HepG2 (cell line): Measurements from ENCODE around the gene HINT1. TPM values are rescaled to one million over a fixed set of nuclear protein-coding genes. Genes with fewer than 3 reads are reported as not detected.

Experiments used
- BCL3 ChIP-seq: sonication (generic); formaldehyde crosslinking; IDR thresholded peaks from 2 replicates; pipeline ENCODE4 v1.5.1; 2020; ENCODE audit warnings: mild to moderate bottlenecking, missing genetic modification reagents, moderate library complexity
- CC2D1A ChIP-seq: sonication (generic); formaldehyde crosslinking; IDR thresholded peaks from 2 replicates; pipeline ENCODE4 v1.8.1; 2023; ENCODE audit warnings: mild to moderate bottlenecking, missing genetic modification reagents
- CHD4 ChIP-seq: fragments of 200-600 bp; sonication (generic); IDR thresholded peaks from 2 replicates; pipeline ENCODE4 v1.7.0; 2017; ENCODE audit warnings: mild to moderate bottlenecking, low read length, borderline replicate concordance
- DPF2 ChIP-seq: sonication (generic); formaldehyde crosslinking; IDR thresholded peaks from 2 replicates; pipeline ENCODE4 v1.4.0; 2020; ENCODE audit warnings: mild to moderate bottlenecking, low read depth, missing genetic modification reagents, borderline replicate concordance
- FOXA1 ChIP-seq, 2 experiments: fragments of 450-650 bp in 1 of 2; sonication (generic) in 1 of 2; formaldehyde crosslinking in 1 of 2; IDR thresholded peaks; 2 replicates each; pipeline versions ENCODE4 v1.4.0 to v1.6.1; 2016 to 2020; ENCODE audit warnings: missing genetic modification reagents in 1 of 2
- KAT7 ChIP-seq: IDR thresholded peaks from 2 replicates; pipeline ENCODE4 v1.6.1; 2018; ENCODE audit warnings: borderline replicate concordance, missing compliant biosample characterization
- KLF15 ChIP-seq: sonication (generic); formaldehyde crosslinking; IDR thresholded peaks from 2 replicates; pipeline ENCODE4 v1.8.1; 2023; ENCODE audit warnings: borderline replicate concordance, mild to moderate bottlenecking, inconsistent platforms, missing genetic modification reagents, mixed read lengths
- NAIF1 ChIP-seq: sonication (generic); formaldehyde crosslinking; IDR thresholded peaks from 2 replicates; pipeline ENCODE4 v1.5.0; 2020; ENCODE audit warnings: mild to moderate bottlenecking, missing genetic modification reagents, borderline replicate concordance
- NFE2L2 ChIP-seq: fragments of 150-350 bp; IDR thresholded peaks from 2 replicates; pipeline ENCODE4 v1.6.1; 2014; ENCODE audit warnings: low read length
- NFIC ChIP-seq: IDR thresholded peaks from 2 replicates; pipeline ENCODE4 v1.6.1; 2012; ENCODE audit warnings: mild to moderate bottlenecking, low read length, inconsistent platforms
- NR1H2 ChIP-seq: sonication (generic); formaldehyde crosslinking; IDR thresholded peaks from 2 replicates; pipeline ENCODE4 v1.8.1; 2022; ENCODE audit warnings: low read depth, missing genetic modification reagents, borderline replicate concordance
- PBX3 ChIP-seq: sonication (generic); formaldehyde crosslinking; IDR thresholded peaks from 2 replicates; pipeline ENCODE4 v1.8.1; 2023; ENCODE audit warnings: missing genetic modification reagents, inconsistent platforms, borderline replicate concordance
- PHB2 ChIP-seq: fragments of 450-650 bp; IDR thresholded peaks from 2 replicates; pipeline ENCODE4 v1.6.1; 2018; ENCODE audit not compliant: partially characterized antibody
- SMYD3 ChIP-seq: sonication (generic); formaldehyde crosslinking; IDR thresholded peaks from 2 replicates; pipeline ENCODE4 v1.8.1; 2023; ENCODE audit warnings: mild to moderate bottlenecking, missing genetic modification reagents
- SP140L ChIP-seq: sonication (generic); formaldehyde crosslinking; IDR thresholded peaks from 2 replicates; pipeline ENCODE4 v1.4.0; 2020; ENCODE audit warnings: missing genetic modification reagents, borderline replicate concordance
- SPEN ChIP-seq: sonication (generic); formaldehyde crosslinking; IDR thresholded peaks from 2 replicates; pipeline ENCODE4 v1.5.1; 2020; ENCODE audit warnings: low read depth, mild to moderate bottlenecking, missing genetic modification reagents
- ZFP36L1 ChIP-seq: sonication (generic); formaldehyde crosslinking; IDR thresholded peaks from 2 replicates; pipeline ENCODE4 v1.8.0; 2022; ENCODE audit warnings: mild to moderate bottlenecking, missing genetic modification reagents, moderate library complexity
- ZMYM2 ChIP-seq: sonication (generic); formaldehyde crosslinking; IDR thresholded peaks from 2 replicates; pipeline ENCODE4 v1.8.0; 2022; ENCODE audit warnings: mild to moderate bottlenecking, missing genetic modification reagents
- ZNF296 ChIP-seq: sonication (generic); formaldehyde crosslinking; conservative IDR thresholded peaks from 2 replicates; pipeline ENCODE4 v1.5.0; 2020; ENCODE audit warnings: mild to moderate bottlenecking, missing genetic modification reagents
- ZNF563 ChIP-seq: sonication (generic); formaldehyde crosslinking; IDR thresholded peaks from 2 replicates; pipeline ENCODE4 v1.8.0; 2022; ENCODE audit warnings: mild to moderate bottlenecking, moderate library complexity, missing genetic modification reagents
- ZNF749 ChIP-seq: sonication (generic); formaldehyde crosslinking; IDR thresholded peaks from 2 replicates; pipeline ENCODE4 v1.8.0; 2022; ENCODE audit warnings: mild to moderate bottlenecking, missing genetic modification reagents, moderate library complexity, borderline replicate concordance
- ZUFSP ChIP-seq: sonication (generic); formaldehyde crosslinking; IDR thresholded peaks from 2 replicates; pipeline ENCODE4 v1.9.0; 2021; ENCODE audit warnings: missing genetic modification reagents, mild to moderate bottlenecking, borderline replicate concordance
- polyA plus RNA-seq, 8 experiments: library from polyadenylated mRNA; depleted of rRNA in 3 of 8; stranded (reverse) in 7 of 8; unstranded in 1 of 8; fragments of >200 nt; fragmentation: Illumina TruSeq in 4 of 8; extraction: Trizol in 4 of 8; gene quantifications; 2 replicates each; pipeline versions ENCODE4 v1.2.1 to v1.2.3, GENCODE V29; 2011 to 2016; ENCODE audit warnings: low read depth in 4 of 8, missing spikeins in 1 of 8, mixed read lengths in 1 of 8; ENCODE audit not compliant: insufficient read depth in 1 of 8
- total RNA-seq, 5 experiments: library from RNA; depleted of rRNA; stranded (reverse); fragments of >200 nt; fragmentation: Illumina TruSeq; extraction: Trizol; gene quantifications; 2 replicates each; pipeline ENCODE4 v1.2.3, GENCODE V29; 2016; ENCODE audit warnings: low read depth in 1 of 5

Gene HINT1
- total and polyA plus RNA-seq, 2 of the 13 experiments (the other 11 are each of a cell fraction or from before 2014, with no cell fraction given): 428 to 997 TPM

- TF ChIP-seq SP140L (CRISPR knock-in tag) (no peak), ZNF296 (no peak), ZNF563 (CRISPR knock-in tag) (no peak), BCL3 (CRISPR knock-in tag) (0 out of 2 replicates have a peak, but pooled peaks have one; percentile 7), PHB2 (no peak), NAIF1 (CRISPR knock-in tag) (peak; percentile 13; the same call in 1 of the 2 replicates), ZMYM2 (no peak), KAT7 (CRISPR knock-in tag) (no peak; the same call in 1 of the 2 replicates), CHD4 (no peak), KLF15 (peak; percentile 33; the same call in 1 of the 2 replicates), SMYD3 (CRISPR knock-in tag) (no peak), FOXA1 (IDR thresholded peaks at IDR 0.05) (no peak), FOXA1 (CRISPR knock-in tag; IDR thresholded peaks at IDR 0.05) (no peak), ZFP36L1 (CRISPR knock-in tag) (no peak), SPEN (CRISPR knock-in tag) (0 out of 2 replicates have a peak, but pooled peaks have one; percentile 47), ZUFSP (CRISPR knock-in tag) (no peak), NFIC (no peak; the same call in 1 of the 2 replicates), NFE2L2 (no peak), PBX3 (CRISPR knock-in tag) (no peak), NR1H2 (CRISPR knock-in tag) (no peak), ZNF749 (CRISPR knock-in tag) (peak; percentile 59; the same call in 1 of the 2 replicates), CC2D1A (no peak), DPF2 (no peak)
These were observed at the start of gene HINT1 (continued) for GRCh38 chr5:131165119-131165727.
